ENCODE data around the gene C3orf20.

The C3orf20 gene

GRCh38 chr3:14818804-14819500, 144.0 kb downstream of the C3orf20 start, which contains the start of gene FGD5:
Gene FGD5, plus strand, starts transcription at chr3:14818962. Its CDS starts 110 bp downstream, at chr3:14819072.
- no peaks in the 10 kb centered on the region for H3K79me2 ChIP-seq (ENCODE audit: insufficient read depth, low read length)
- no peak within 1 kb of the TSS for H3K27ac ChIP-seq (ENCODE audit: low read depth, low read length, poor library complexity, severe bottlenecking)
- H3K4me3 ChIP-seq (ENCODE audit: low read depth, low read length, poor library complexity, severe bottlenecking) = no peak within 1 kb of the TSS
- H3K27me3 ChIP-seq (ENCODE audit: insufficient read depth, low read length) = no peaks in the 10 kb centered on the region; the same call in 1 of the 2 replicates
- H3K36me3 ChIP-seq (ENCODE audit: insufficient read depth, low read length) = no peaks in the 10 kb centered on the region
- no peak within 1 kb of the TSS for H3K9ac ChIP-seq (ENCODE audit: low read length)
- H3K9me2 ChIP-seq (ENCODE audit: low read depth, low read length) = no peaks in the 10 kb centered on the region
- no peak within 1 kb of the TSS for H3K4me2 ChIP-seq (ENCODE audit: low read length)
- no peaks in the 10 kb centered on the region for H3F3A ChIP-seq (ENCODE audit: insufficient read depth, low read length)
- H2AFZ ChIP-seq (ENCODE audit: low read length) = no peak within 1 kb of the TSS
- H3K4me1 ChIP-seq (ENCODE audit: insufficient read depth, low read length, severe bottlenecking) = no peaks in the 10 kb centered on the region
- H3K9me3 ChIP-seq (ENCODE audit: low read length) = no peaks in the 10 kb centered on the region
- no peak for TF ChIP-seq CTCF (IDR thresholded peaks at IDR 0.05; ENCODE audit: low read length)
- no peak for TF ChIP-seq EZH2 (IDR thresholded peaks at IDR 0.05; ENCODE audit: borderline replicate concordance, low read length)
- H4K20me1 ChIP-seq (ENCODE audit: insufficient read depth, low read length) = no peaks in the 10 kb centered on the region

GRCh38 chr3:14819671-14820070, 144.7 kb downstream of the C3orf20 start:
- no peaks in the 10 kb centered on the region for H3F3A ChIP-seq (ENCODE audit: insufficient read depth, low read length)
- H3K9me2 ChIP-seq (ENCODE audit: low read depth, low read length) = no peaks in the 10 kb centered on the region
- H3K4me2 ChIP-seq (ENCODE audit: low read length) = no peak overlapping the region
- H3K9ac ChIP-seq (ENCODE audit: low read length) = no peak overlapping the region
- H3K27me3 ChIP-seq (ENCODE audit: insufficient read depth, low read length) = no peaks in the 10 kb centered on the region; the same call in 1 of the 2 replicates
- no peaks in the 10 kb centered on the region for H3K36me3 ChIP-seq (ENCODE audit: insufficient read depth, low read length)
- H3K4me3 ChIP-seq (ENCODE audit: low read depth, low read length, poor library complexity, severe bottlenecking) = no peak overlapping the region
- no peaks in the 10 kb centered on the region for H3K9me3 ChIP-seq (ENCODE audit: low read length)
- TF ChIP-seq EZH2 (IDR thresholded peaks at IDR 0.05; ENCODE audit: borderline replicate concordance, low read length) (no peak), CTCF (IDR thresholded peaks at IDR 0.05; ENCODE audit: low read length) (no peak)
- H3K27ac ChIP-seq (ENCODE audit: low read depth, low read length, poor library complexity, severe bottlenecking) = no peak overlapping the region
- no peak overlapping the region for H2AFZ ChIP-seq (ENCODE audit: low read length)
- H3K4me1 ChIP-seq (ENCODE audit: insufficient read depth, low read length, severe bottlenecking) = no peaks in the 10 kb centered on the region
- no peaks in the 10 kb centered on the region for H3K79me2 ChIP-seq (ENCODE audit: insufficient read depth, low read length)
- H4K20me1 ChIP-seq (ENCODE audit: insufficient read depth, low read length) = no peaks in the 10 kb centered on the region

GRCh38 chr3:14820156-14820555, 145.2 kb downstream of the C3orf20 start:
- no peak overlapping the region for H3K4me3 ChIP-seq (ENCODE audit: low read depth, low read length, poor library complexity, severe bottlenecking)
- H3K36me3 ChIP-seq (ENCODE audit: insufficient read depth, low read length) = no peaks in the 10 kb centered on the region
- H3K27ac ChIP-seq (ENCODE audit: low read depth, low read length, poor library complexity, severe bottlenecking) = no peak overlapping the region
- no peaks in the 10 kb centered on the region for H3K4me1 ChIP-seq (ENCODE audit: insufficient read depth, low read length, severe bottlenecking)
- H3K4me2 ChIP-seq (ENCODE audit: low read length) = no peak overlapping the region
- H3K27me3 ChIP-seq (ENCODE audit: insufficient read depth, low read length) = no peaks in the 10 kb centered on the region; the same call in 1 of the 2 replicates
- H2AFZ ChIP-seq (ENCODE audit: low read length) = no peak overlapping the region
- H3K9me2 ChIP-seq (ENCODE audit: low read depth, low read length) = no peaks in the 10 kb centered on the region
- no peaks in the 10 kb centered on the region for H3K79me2 ChIP-seq (ENCODE audit: insufficient read depth, low read length)
- H3K9me3 ChIP-seq (ENCODE audit: low read length) = no peaks in the 10 kb centered on the region
- TF ChIP-seq CTCF (IDR thresholded peaks at IDR 0.05; ENCODE audit: low read length) (no peak), EZH2 (IDR thresholded peaks at IDR 0.05; ENCODE audit: borderline replicate concordance, low read length) (no peak)
- no peaks in the 10 kb centered on the region for H3F3A ChIP-seq (ENCODE audit: insufficient read depth, low read length)
- H4K20me1 ChIP-seq (ENCODE audit: insufficient read depth, low read length) = no peaks in the 10 kb centered on the region
- no peak overlapping the region for H3K9ac ChIP-seq (ENCODE audit: low read length)

Data from OCI-LY1 (cell line).